Endometrial microvascular endothelial cells (primary cell): ENCODE results near the gene RNF144A. TPM values are rescaled to one million over a fixed set of nuclear protein-coding genes. Genes with fewer than 3 reads are reported as not detected.
"Not testable (repeated sequence)": the region's sequence is repeated elsewhere in the genome, so short reads cannot be mapped to it uniquely, and the experiment has no call there.

Source experiments
- in situ Hi-C: cut with HindIII; loops from 2 replicates; pipeline ENCODE4 v1.10.0; 2017; ENCODE audit warnings: low sequenced_read_pairs, low pct_unique_long_range_greater_than_20kb; ENCODE audit errors: inconsistent ontology term
- total RNA-seq: library from RNA; depleted of rRNA; stranded (reverse); fragments of >200 nt; gene quantifications from one replicate; pipeline ENCODE4 v1.2.3, GENCODE V29; 2015; ENCODE audit errors: inconsistent ontology term

The RNF144A gene
- total RNA-seq, 1 donor from 2014 or later = 8.7 TPM

DNA sequence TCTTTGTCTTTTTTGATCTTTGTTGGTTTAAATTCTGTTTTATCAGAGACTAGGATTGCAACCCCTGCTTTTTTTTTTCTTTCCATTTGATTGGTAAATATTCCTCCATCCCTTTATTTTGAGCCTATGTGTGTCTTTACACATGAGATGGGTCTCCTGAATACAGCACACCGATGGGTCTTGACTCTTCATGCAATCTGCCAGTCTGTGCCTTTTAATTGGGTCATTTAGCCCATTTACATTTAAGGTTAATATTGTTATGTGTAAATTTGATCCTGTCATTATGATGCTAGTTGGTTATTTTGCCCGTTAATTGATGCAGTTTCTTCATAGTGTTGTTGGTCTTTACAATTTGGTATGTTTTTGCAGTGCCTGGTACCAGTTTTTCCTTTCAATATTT lies 14.6 kb upstream of the RNF144A start:
- in situ Hi-C loops = not testable (repeated sequence)

DNA sequence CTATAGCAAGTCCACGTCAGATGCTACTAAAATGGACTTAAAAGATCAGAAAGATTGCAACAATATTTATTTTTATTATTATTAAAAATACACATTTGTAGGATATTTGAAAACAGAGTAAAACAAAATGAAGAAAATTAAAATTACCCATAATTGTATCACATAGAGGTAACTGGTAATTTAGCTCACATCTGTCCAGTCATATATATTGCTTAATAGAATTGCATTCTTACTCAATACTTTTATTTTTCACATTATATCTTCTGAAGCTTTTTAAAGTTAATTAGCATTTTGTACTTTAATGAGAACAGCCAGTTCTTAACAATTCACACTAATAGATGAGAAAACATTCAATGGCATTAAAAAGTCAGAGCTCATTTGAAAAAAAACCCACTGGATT lies 11.5 kb upstream of the RNF144A start:
- in situ Hi-C loops = no loop called here

DNA sequence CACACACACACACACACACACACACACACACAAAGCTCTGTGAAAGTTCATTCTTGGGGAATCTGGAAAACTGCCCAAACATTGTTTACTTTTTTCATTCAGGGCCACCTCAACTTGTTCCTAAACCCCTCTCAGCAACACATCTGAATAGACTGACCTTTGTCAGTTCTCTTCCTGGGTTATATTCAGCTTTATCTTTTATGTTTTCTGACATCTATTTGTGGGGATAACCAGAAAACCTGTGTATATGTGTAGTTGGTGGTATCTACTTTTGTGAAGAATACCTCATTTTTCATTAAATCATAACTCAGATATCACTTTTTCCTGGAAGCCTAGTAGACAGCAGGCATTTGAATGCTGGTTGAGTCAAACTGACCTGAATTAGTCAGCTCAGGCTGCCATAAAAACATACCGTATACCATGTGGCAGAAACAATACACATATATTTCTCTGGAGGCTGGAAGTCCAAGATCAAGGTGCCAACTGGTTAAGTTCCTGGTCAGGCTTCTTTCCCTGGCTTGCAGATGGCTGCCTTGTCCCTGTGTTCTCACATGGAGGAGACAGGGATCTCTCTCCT lies 11.0 kb upstream of the RNF144A start:
- in situ Hi-C loops = no loop called here

DNA sequence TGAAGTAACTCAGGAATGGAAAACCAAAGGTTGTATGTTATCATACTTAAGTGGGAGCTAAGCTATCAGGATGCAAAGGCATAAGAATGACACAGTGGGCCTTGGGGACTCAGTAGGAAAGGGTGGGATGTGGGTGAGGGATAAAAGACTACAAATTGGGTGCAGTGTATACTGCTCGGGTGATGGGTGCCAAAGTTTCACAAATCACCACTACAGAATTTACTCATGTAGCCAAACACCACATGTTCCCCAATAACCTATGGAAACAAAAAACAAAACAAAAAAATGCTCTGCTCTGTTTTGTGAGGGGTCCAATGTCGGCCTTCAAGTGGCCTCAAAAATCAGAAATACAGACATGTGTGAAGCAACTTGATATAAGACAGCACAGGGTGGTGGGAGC lies 8.9 kb upstream of the RNF144A start:
- in situ Hi-C loops = no loop called here

DNA sequence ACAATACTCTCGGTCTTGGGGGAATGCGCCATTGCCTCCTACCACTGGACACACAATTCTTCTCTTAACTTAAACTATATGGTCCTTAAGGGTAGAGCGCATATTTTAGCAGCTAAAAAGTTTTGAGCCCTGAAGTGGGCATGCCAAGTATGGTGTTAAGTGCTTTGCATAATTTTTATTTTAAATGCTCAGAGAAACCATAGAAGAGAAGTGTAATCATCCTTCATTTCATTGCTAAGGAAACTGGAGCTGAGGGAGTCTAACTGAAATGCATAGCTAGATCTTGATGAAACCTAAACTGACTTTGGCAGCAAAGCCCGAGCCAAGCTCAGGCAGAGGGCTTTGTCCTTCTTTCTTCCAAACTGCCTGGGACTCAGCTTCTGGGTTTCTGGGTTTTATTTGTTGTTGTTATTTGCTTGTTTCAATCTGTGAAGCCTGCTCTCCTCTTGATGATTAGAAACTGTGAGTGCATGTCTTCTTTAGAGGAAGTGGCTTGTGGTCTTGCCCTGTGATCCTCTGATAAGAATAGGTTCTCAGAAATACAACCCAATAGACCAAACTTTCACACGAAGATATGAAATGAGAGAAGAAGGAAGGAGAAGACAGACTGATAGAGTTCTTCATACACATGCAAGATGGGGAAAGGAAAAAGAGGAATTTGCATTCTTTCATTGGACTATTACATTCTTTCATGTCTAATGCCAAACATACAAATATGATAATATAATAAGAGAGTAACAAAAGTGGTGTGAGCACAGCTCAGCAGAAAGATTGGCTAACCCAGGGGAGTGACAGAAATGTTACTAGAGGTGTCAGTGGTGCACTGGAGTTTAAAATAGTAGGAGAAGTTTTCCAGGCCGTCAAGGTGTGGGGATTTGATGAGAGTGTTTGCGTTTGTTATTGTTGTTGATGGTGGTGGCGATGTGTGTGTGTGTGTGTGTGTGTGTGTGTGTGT lies 7.5 kb upstream of the RNF144A start:
- in situ Hi-C loops = no loop called here

DNA sequence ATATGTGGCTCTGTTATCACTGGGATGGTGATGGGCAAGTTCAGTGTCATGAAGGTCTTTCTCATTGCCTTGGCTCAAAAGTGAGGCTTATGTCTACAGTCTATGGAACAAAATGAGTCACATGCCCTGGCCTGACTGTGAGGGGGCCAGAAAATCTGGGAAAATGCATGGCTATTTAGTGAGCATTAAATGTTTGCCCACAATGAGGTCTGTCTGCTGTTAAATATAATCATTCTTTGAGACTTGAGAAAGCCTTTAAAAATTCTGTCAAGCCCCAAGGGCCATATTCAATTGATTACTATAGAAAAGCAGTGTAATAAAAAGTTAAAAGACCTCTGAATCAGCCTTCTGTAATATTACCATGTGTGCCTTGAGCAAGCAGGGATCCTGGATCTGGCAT lies 5.5 kb upstream of the RNF144A start:
- in situ Hi-C loops = no loop called here

DNA sequence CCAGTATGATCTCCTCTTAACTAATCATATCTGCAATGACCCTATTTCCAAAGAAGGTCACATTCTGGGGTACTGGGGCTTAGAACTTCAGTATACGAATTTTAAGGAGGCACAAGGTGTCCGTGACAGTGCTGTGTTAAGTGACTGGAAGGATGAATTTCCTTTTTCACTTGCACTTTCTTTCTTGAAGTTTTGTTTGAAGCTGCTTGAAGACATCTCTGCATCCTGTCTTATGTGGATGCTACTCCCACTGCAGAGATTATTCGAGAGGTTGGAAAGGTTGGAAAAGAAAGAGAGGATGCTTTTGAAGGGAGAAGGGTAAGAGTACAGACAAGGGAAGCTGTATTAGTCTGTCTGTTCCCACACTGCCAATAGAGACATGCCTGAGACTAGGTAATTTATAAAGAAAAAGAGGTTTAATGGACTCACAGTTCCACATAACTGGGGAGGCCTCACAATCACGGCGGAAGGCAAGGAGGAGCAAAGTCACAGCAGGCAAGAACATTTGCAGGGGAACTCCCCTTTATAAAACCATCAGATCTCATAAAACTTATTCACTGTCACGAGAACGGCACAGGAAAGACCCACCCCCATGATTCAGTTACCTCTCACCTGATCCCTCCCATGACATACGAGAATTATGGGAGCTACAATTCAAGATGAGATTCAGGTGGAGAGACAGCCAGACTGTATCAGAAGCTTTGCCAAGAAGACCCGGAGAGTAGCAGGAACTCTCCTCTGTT lies 3.6 kb upstream of the RNF144A start:
- in situ Hi-C loops = no loop called here

DNA sequence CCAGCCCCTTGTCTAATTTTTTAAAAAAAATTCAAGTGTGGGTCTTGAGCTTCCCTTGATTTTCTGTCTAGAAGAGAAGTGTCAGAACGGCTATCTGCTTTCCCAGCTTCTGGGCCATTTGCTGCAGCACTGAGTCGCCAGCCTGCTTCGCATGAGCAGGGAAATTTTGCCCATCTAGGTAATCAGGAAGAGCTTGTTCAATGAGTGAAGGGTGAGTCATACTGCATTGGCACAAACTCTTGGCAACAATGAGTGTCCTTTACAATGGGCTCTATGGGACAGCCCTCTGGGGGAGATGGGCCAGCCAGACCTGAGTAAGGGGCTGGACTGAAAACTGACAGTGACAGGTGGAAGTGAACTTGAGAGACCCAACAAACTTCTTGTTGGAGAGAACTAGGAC lies 2.4 kb upstream of the RNF144A start:
- in situ Hi-C loops = no loop called here

DNA sequence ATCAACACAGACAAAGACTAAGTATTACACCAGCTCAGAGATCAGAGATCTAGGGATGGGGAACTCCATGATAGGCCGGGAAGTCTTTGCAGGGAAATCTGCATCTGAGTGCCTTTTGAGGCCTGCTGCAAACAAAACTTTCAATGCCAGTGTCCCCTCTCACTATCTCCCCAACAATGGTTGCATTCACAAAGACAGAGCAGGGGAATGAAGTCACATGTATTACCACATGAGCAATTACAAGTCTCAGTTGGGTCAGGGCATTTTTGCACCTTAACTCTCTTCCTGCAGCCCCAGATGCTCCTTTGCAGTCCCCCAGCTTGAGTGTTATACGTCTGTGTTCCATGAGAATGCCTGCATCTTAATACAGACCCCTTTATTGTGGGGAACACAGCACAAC lies 1.8 kb upstream of the RNF144A start:
- in situ Hi-C loops = no loop called here

DNA sequence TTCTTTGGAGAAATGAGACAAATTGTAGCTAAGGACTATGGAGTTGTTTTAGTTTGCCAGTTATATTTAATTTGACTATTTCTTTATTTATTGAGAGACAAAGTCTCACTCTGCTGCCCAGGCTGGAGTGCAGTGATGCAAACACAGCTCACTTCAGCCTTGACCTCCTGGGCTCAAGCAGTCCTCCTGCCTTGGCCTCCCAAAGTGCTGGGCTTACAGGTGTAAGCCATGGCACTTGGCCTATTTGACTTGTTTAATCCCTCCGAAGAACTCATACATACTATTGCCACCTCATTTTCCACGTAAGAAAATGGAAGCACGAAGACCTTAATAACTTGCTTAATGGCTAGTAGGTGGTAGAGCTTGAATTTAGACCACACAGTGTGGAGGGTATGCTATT lies 988 bp upstream of the RNF144A start:
- in situ Hi-C loops = no loop called here

DNA sequence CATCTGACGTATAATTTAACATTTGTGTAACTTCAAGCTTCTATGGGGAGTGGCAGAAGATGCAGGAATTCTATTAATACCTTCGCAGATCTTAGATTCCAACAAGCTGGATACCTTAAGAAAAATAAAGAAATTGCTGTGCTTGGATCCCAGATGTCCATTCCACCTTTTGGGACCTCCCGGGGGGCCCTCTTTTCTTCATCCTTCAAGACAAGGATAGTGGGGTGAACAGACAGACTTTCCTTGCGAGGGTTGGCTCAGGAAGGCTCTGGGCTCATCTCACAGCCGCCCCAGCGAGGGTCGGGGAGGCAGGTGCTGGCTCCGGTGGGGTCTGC lies 509 bp upstream of the RNF144A start:
- in situ Hi-C loops = no loop called here

DNA sequence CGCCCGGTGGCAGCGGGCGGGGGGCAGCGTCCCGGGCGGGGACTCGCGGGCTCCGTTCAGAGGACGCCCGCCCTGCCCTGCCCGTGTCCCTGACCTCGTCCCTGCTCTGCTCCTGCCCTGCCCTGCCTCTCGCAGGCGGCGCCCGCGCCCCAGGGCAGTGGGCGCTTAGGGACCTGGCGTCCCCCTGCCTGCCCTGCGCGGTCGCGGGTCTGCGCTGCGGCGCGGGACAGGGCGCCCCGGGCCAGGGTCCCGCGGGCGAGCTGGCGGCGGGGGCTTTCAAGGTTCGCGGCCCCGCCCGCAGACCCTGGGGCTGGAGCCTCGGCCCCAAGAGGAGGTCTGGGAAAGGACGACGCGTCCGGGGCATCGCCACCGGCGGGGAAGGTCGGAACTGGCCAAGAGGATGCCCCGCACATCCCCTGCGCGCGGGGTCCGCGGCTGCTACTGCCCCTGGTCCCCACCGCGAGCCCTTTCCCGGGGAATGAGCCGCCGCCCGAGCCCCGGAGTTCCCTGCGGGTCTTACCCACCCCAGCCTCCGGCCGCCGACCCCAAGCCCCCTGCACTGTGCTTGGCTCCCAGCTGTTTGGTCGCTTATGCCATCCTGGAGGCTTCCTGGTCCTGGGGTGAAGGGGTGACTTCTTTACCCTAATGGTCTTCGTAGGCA lies 679 bp downstream of the RNF144A start:
- in situ Hi-C loops = no loop called here

DNA sequence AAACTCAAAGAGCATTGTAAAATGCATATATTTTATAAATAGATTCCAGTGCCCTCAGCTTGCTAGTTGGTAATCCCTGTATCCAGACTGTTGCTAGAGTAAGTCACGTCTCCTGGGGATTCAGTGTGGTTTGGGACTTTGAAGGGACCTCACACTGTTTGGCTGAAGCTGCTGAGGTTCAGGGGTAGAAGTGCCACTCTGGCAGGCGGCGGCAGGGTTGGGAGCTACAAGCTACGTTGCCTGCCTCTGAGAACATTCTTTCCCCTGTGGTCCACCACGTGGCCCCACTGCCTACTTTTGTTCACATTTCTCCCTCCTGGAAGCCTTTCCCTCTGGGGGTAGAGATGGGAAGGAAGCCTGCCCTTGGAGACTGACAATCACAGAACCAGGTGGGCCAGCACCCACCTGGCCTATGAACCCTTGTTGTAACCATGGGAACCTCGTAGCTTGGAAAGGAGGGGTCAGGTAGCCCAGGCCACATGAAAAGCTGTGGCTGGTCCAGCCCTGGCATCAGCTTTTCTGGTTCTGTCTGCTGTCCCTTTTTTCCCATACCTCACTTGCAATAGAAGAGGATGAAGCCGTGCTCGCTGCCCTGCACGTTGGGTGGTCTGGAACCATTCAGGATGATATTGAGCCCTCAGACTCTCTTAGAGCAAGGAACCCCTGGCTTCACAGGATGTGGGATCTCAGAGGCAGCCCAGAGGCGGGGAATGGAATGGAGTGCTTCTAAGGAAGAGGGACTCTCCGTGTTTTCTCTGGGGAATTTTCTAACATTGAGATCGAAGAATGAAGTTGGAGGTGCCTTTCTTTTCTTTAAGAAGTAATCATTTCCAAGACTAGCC lies 2.9 kb downstream of the RNF144A start:
- in situ Hi-C loops = no loop called here

DNA sequence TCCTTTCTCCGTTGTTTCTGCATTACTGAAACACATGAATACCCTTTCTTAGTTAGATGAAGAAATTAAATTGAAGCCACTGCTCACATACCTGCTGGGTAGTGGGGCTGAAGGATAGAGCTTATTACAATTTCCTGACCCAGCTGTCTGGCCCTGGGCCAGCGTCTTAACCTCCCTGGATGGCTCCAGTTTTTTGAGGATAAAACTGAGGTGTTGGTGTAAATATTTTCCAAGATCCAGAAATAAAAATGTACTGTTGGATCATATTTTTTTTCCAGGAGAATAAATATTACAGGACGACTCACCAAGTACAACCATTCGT lies 3.5 kb downstream of the RNF144A start:
- in situ Hi-C loops = no loop called here

DNA sequence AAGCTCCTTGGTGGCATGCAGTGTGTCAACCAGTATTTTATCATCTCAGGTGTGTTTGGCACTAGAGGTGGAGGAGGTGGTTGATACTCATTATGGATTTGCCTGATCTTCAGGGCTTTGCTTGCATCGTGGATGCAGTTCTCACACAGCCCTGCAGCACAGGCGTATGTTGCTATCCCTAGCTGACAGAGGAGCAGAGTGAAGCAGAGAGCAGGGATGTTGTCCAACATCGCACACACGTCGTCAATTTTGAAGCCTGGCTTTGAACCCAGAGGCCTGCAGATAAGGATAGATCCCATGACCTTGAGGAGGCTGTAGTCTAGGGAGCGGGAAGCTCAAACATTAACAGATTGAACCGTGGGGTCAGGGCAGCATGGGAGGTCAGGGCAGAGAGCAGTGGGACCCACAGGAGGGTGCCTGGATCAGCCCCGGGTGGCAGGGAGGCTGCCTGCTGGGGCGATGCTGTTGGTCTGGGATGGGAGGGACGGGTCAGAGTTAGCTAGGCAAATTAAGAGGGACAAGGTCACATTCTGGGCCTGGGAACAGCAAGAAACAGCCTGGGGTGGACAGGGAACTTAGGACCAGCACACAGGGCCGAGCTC lies 4.2 kb downstream of the RNF144A start:
- in situ Hi-C loops = no loop called here

DNA sequence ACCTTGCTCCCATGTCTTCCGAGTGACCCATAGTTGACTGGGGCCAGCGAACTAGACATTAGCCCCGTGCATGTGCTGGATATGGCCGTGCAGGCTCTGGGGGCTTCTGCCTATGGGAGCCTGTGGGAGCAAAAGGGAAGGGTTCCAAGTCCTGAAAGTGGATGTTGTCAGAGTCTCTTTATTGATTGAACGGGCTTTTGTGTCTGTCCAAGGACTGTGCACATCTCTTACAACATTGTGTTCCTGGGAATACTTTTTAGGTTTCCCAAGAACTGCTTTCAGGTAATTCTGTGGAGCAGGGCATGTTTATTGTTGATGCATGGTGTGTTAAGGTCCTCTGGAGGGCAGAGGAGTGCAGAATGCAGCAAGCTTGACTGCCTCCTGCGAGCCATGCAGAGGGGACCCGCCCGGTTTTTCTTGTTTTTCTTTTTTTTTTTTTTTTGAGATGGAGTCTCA lies 5.0 kb downstream of the RNF144A start:
- in situ Hi-C loops = no loop called here

DNA sequence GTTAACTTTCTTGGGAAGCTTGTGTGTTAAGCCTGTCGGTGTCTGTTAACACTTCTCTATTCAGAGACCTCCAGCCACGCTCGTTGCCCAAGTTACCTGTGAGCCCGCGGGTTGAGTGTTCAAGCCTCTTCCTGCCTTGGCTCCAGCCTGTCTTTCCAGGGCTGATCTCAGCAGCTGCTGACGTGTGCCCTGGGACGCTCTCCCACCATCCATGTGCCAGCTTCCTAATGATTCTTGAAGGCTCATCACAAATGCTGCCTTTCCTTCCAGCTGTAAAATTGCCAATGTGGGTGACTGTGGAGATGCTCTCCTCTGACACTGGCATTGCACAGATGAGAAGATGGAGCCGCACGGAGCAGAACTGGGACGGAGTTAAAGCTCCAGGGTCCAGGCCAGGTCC lies 6.1 kb downstream of the RNF144A start:
- in situ Hi-C loops = no loop called here
